GM04504 (cell line): ENCODE results near the gene YWHAG.
"Not testable (repeated sequence)": the region's sequence is repeated elsewhere in the genome, so short reads cannot be mapped to it uniquely, and the experiment has no call there.

Experiments used
- DNase-seq: peaks from one replicate; pipeline ENCODE4 v3.0.0-alpha.2; 2012; ENCODE audit warnings: low read depth

The YWHAG gene

GRCh38 chr7:76377186-76377918 is 18.6 kb upstream of the YWHAG start:
- no peak for DNase-seq

- DNase-seq, result no peak
These were observed 16.5 kb upstream of the YWHAG start for GRCh38 chr7:76375251-76375650.

- DNase-seq, result no peak
These were observed 14.4 kb upstream of the YWHAG start for GRCh38 chr7:76372984-76373833.

- DNase-seq, result no peak
These were observed 12.6 kb upstream of the YWHAG start for GRCh38 chr7:76371396-76371795.

GRCh38 chr7:76369018-76369417 is 10.2 kb upstream of the YWHAG start:
- DNase-seq, result no peak

- no peak for DNase-seq
These were observed 9.4 kb upstream of the YWHAG start for GRCh38 chr7:76368190-76368589.

- peak; percentile 49 for DNase-seq
These were observed 5.4 kb upstream of the YWHAG start for GRCh38 chr7:76364198-76364584.

GRCh38 chr7:76363754-76364153 is 5.0 kb upstream of the YWHAG start:
- DNase-seq, result not testable (repeated sequence)

GRCh38 chr7:76359978-76360638 is 1.3 kb upstream of the YWHAG start:
- DNase-seq, result no peak

- DNase-seq, result peak; percentile 98
These were observed 553 bp upstream of the YWHAG start for GRCh38 chr7:76359111-76359977.

- DNase-seq, result no peak
These were observed 745 bp downstream of the YWHAG start for GRCh38 chr7:76358011-76358480.

GRCh38 chr7:76357475-76358010 is 1.2 kb downstream of the YWHAG start:
- no peak for DNase-seq

- DNase-seq, result no peak
These were observed 2.0 kb downstream of the YWHAG start for GRCh38 chr7:76356823-76357222.

- no peak for DNase-seq
These were observed 2.7 kb downstream of the YWHAG start for GRCh38 chr7:76356115-76356514.

GRCh38 chr7:76354981-76355730 is 3.6 kb downstream of the YWHAG start:
- DNase-seq, result no peak

- DNase-seq, result no peak
These were observed 4.3 kb downstream of the YWHAG start for GRCh38 chr7:76354516-76354915.

- DNase-seq, result no peak
These were observed 5.0 kb downstream of the YWHAG start for GRCh38 chr7:76353744-76354143.

GRCh38 chr7:76352193-76352592 is 6.6 kb downstream of the YWHAG start:
- DNase-seq, result peak; percentile 38

- DNase-seq, result no peak
These were observed 7.4 kb downstream of the YWHAG start for GRCh38 chr7:76351372-76351771.

- DNase-seq, result no peak
These were observed 9.4 kb downstream of the YWHAG start for GRCh38 chr7:76349313-76349885.
